PC-3 (cell line): ENCODE measurements around the gene DIPK1C. TPM values are rescaled to one million over a fixed set of nuclear protein-coding genes. Genes with fewer than 3 reads are reported as not detected.

Experiments
- ATAC-seq: fragments of 200-7000 bp; cut with Tn5 transposase; 2 replicates; pipeline ENCODE4 v1.9.1; 2020; ENCODE audit warnings: mild to moderate bottlenecking, moderate library complexity
- BruUV-seq: library from RNA; stranded (reverse); fragments of 400-500 nt; replicated peaks from 2 replicates; lab custom pipeline; 2021; lab: Mats Ljungman, UMichigan
- CTCF ChIA-PET: fragments of 300-600 bp; sonication (Branson Sonifier 250); formaldehyde crosslinking; loops from one replicate; lab custom pipeline; 2022; ENCODE audit warnings: antibody characterized with exemption; lab: Charles Lee
- POLR2A ChIA-PET: fragments of 300-600 bp; sonication (Branson Sonifier 250); formaldehyde crosslinking; loops from one replicate; lab custom pipeline; 2022; ENCODE audit warnings: antibody characterized with exemption; ENCODE audit not compliant: unreplicated experiment; lab: Charles Lee
- DNase-seq: peaks from one replicate; pipeline ENCODE4 v3.0.0-alpha.2; 2015
- H2AFZ ChIP-seq: fragments of 300-600 bp; sonication (generic); 2 replicates; pipeline ENCODE4 v1.6.0; 2016; ENCODE audit warnings: antibody characterized with exemption, low read length
- H3F3A ChIP-seq: fragments of 300-600 bp; sonication (generic); one replicate; pipeline ENCODE4 v1.6.0; 2017; ENCODE audit warnings: antibody characterized with exemption, low read length, control low read depth, mild to moderate bottlenecking; ENCODE audit not compliant: unreplicated experiment
- H3K27ac ChIP-seq: fragments of 300-600 bp; sonication (generic); 2 replicates; pipeline ENCODE4 v1.5.1; 2016; ENCODE audit warnings: mild to moderate bottlenecking, low read length
- H3K27me3 ChIP-seq: fragments of 300-600 bp; sonication (generic); 2 replicates; pipeline ENCODE4 v1.6.1; 2016; ENCODE audit warnings: low read length, mixed read lengths
- H3K36me3 ChIP-seq: fragments of 300-600 bp; sonication (generic); 2 replicates; pipeline ENCODE4 v1.6.1; 2016; ENCODE audit warnings: low read depth, mixed run types, low read length, mixed read lengths
- H3K4me1 ChIP-seq: fragments of 300-600 bp; sonication (generic); 2 replicates; pipeline ENCODE4 v1.5.1; 2016; ENCODE audit warnings: low read length; ENCODE audit not compliant: insufficient read depth
- H3K4me2 ChIP-seq: fragments of 300-600 bp; sonication (generic); 2 replicates; pipeline ENCODE4 v1.6.0; 2016; ENCODE audit warnings: low read length
- H3K4me3 ChIP-seq: fragments of 300-600 bp; sonication (generic); 2 replicates; pipeline ENCODE4 v1.5.1; 2016; ENCODE audit warnings: mild to moderate bottlenecking, low read length, mixed read lengths
- H3K79me2 ChIP-seq: fragments of 300-600 bp; sonication (generic); 2 replicates; pipeline ENCODE4 v1.6.1; 2017; ENCODE audit warnings: low read length, mixed read lengths
- H3K9ac ChIP-seq: fragments of 300-600 bp; sonication (generic); 2 replicates; pipeline ENCODE4 v1.6.0; 2016; ENCODE audit warnings: mild to moderate bottlenecking, low read length
- H3K9me2 ChIP-seq: fragments of 300-600 bp; sonication (generic); replicated peaks from 2 replicates; pipeline ENCODE4 v1.6.1; 2016; ENCODE audit warnings: mixed run types, low read length, mixed read lengths
- H3K9me3 ChIP-seq: fragments of 300-600 bp; sonication (generic); 2 replicates; pipeline ENCODE4 v1.6.1; 2016; ENCODE audit warnings: low read length, mixed read lengths
- H4K20me1 ChIP-seq: fragments of 300-600 bp; sonication (generic); 2 replicates; pipeline ENCODE4 v1.6.1; 2016; ENCODE audit warnings: low read length, mixed read lengths
- CTCF ChIP-seq: fragments of 300-600 bp; sonication (generic); conservative IDR thresholded peaks from 2 replicates; pipeline ENCODE4 v1.5.1; 2017; ENCODE audit warnings: antibody characterized with exemption, low read depth, mild to moderate bottlenecking, low read length
- EZH2 ChIP-seq: fragments of 300-600 bp; sonication (generic); IDR thresholded peaks from one replicate; pipeline ENCODE4 v1.6.1; 2017; ENCODE audit warnings: antibody characterized with exemption, mild to moderate bottlenecking, low read length; ENCODE audit not compliant: unreplicated experiment
- EZH2phosphoT487 ChIP-seq: fragments of 300-600 bp; sonication (generic); IDR thresholded peaks from 2 replicates; pipeline ENCODE4 v1.6.1; 2018; ENCODE audit warnings: mild to moderate bottlenecking, antibody characterized with exemption, low read length, borderline replicate concordance
- intact Hi-C: fragments of 100-400 bp; cut with micrococcal nuclease; formaldehyde crosslinking; loops from 2 replicates; pipeline ENCODE4 v1.9.0; 2023
- total RNA-seq: library from RNA; depleted of rRNA; stranded (reverse); fragments of >200 nt; gene quantifications from 2 replicates; pipeline ENCODE4 v1.2.3, GENCODE V29; 2014

DIPK1C gene
- total RNA-seq, 1 experiment from 2014 or later: not detected

GRCh38 chr18:74435740-74436139, 21.4 kb downstream of the DIPK1C start:
- POLR2A ChIA-PET: no interaction called here
- H3K27ac ChIP-seq: no peak overlapping the region
- ATAC-seq (no peak), DNase-seq (no peak)
- no peaks in the 10 kb centered on the region for H4K20me1 ChIP-seq
- H3K9me3 ChIP-seq: no peaks in the 10 kb centered on the region
- no TSS peak for BruUV-seq
- no peaks in the 10 kb centered on the region for H3K79me2 ChIP-seq
- H3K36me3 ChIP-seq: no peaks in the 10 kb centered on the region
- no peaks in the 10 kb centered on the region for H3K4me1 ChIP-seq
- H3K9ac ChIP-seq: no peak overlapping the region
- H3K27me3 ChIP-seq: peaks cover 73% of the 10 kb centered on the region
- H2AFZ ChIP-seq: no peak overlapping the region
- no peaks in the 10 kb centered on the region for H3K9me2 ChIP-seq
- CTCF ChIA-PET: no interaction called here
- TF ChIP-seq EZH2 (no peak), EZH2phosphoT487 (no peak), CTCF (no peak)
- H3F3A ChIP-seq: no peaks in the 10 kb centered on the region
- no peak overlapping the region for H3K4me3 ChIP-seq
- intact Hi-C loops: loop anchor here (10.0 kb wide), 1 partner anchor 59 kb away; the partner anchor contains the start of gene CNDP2
- no peak overlapping the region for H3K4me2 ChIP-seq

DNA sequence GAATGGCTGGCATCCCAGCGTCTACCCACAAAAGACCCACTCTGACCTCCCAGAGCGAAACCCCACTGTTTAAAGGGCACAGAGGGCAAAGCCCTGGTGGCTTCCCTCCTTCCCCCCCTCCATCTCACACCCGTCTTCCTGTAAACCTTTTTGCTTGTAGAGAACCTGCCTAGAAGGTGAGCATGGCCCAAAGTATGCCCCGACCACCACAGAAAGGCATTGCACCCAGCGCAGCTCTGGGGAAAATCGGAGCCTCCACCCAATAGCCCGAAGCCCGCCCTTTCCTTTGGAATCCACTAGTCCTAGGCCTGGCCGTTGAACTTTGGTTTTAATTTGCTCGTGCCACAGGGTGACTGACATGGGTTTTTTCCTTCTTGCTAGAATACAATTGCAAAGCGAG, 22.6 kb downstream of the DIPK1C start:
- no peak for ATAC-seq
- POLR2A ChIA-PET: no interaction called here
- CTCF ChIA-PET: no interaction called here
- no peak overlapping the region for H3K4me2 ChIP-seq
- no peaks in the 10 kb centered on the region for H3K79me2 ChIP-seq
- DNase-seq: no peak
- BruUV-seq: no TSS peak
- H3K9me3 ChIP-seq: no peaks in the 10 kb centered on the region
- H3F3A ChIP-seq: no peaks in the 10 kb centered on the region
- intact Hi-C loops: loop anchor here (10.0 kb wide), 1 partner anchor 60 kb away; the partner anchor contains the start of gene CNDP2
- peaks cover 83% of the 10 kb centered on the region for H3K27me3 ChIP-seq
- no peaks in the 10 kb centered on the region for H3K36me3 ChIP-seq
- H3K4me3 ChIP-seq: no peak overlapping the region
- H4K20me1 ChIP-seq: no peaks in the 10 kb centered on the region
- H2AFZ ChIP-seq: no peak overlapping the region
- no peak for TF ChIP-seq CTCF
- TF ChIP-seq EZH2: no peak
- no peak for TF ChIP-seq EZH2phosphoT487
- H3K4me1 ChIP-seq: no peaks in the 10 kb centered on the region
- H3K9ac ChIP-seq: no peak overlapping the region
- no peaks in the 10 kb centered on the region for H3K9me2 ChIP-seq
- no peak overlapping the region for H3K27ac ChIP-seq

GRCh38 chr18:74430806-74431571, 26.1 kb downstream of the DIPK1C start:
- H2AFZ ChIP-seq: no peak overlapping the region
- POLR2A ChIA-PET: no interaction called here
- no peak overlapping the region for H3K4me3 ChIP-seq
- intact Hi-C loops: loop anchor here (10.0 kb wide), 1 partner anchor 64 kb away; the partner anchor contains the start of gene CNDP2
- no peaks in the 10 kb centered on the region for H3K36me3 ChIP-seq
- CTCF ChIA-PET: no interaction called here
- no peak for TF ChIP-seq EZH2
- no peak for TF ChIP-seq EZH2phosphoT487
- no peak for TF ChIP-seq CTCF
- H3K4me1 ChIP-seq: no peaks in the 10 kb centered on the region
- peaks cover 73% of the 10 kb centered on the region for H3K27me3 ChIP-seq
- BruUV-seq: no TSS peak
- H3K9me2 ChIP-seq: no peaks in the 10 kb centered on the region
- DNase-seq (no peak), ATAC-seq (no peak)
- H3K27ac ChIP-seq: no peak overlapping the region
- no peak overlapping the region for H3K4me2 ChIP-seq
- H3K79me2 ChIP-seq: no peaks in the 10 kb centered on the region
- no peaks in the 10 kb centered on the region for H3F3A ChIP-seq
- H3K9me3 ChIP-seq: no peaks in the 10 kb centered on the region
- H4K20me1 ChIP-seq: no peaks in the 10 kb centered on the region
- H3K9ac ChIP-seq: no peak overlapping the region
